ENCODE results near the gene ARPP21. TPM values are rescaled to one million over a fixed set of nuclear protein-coding genes. Genes with fewer than 3 reads are reported as not detected.

ARPP21 gene
- polyA plus RNA-seq, 3 donors: not detected

DNA sequence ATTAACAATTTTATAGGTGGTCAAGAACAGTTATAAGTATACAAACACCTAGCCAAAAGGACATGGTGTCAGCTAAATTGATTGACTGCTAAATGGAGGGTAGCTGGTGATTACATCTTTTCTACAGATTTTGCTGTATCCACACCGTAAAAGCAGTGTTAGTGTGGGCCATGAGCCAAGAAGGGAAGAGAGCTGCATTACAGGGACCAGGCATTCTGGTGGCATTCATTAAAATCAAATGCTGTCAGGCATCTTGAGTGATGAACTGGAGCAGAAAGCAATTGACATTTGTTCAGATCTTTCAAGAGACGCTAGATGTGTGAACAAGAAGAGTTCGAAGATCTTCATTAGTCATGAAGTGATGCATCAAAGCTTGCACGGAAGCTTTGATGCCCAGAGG, 177.9 kb downstream of the ARPP21 start:
- H3K9me3 ChIP-seq (replicated peaks in 1 of 2; ENCODE audit: control insufficient read depth in 1 of 2, insufficient read depth in 1 of 2, low read length in 2 of 2): no peaks in the 10 kb centered on the region
- WGBS (ENCODE audit: insufficient coverage): 90% methylated on average over 4 of the region's 4 CpGs
- Mint-ChIP-seq H3K27me3 (ENCODE audit: low read depth in 3 of 3) (no peaks in the 10 kb centered on the region), H3K27ac (no peak overlapping the region), H3K36me3 (no peaks in the 10 kb centered on the region), H3K4me3 (no peak overlapping the region), H3K4me1 (no peaks in the 10 kb centered on the region), H3K9me3 (peaks cover 0 to 11% (median 3%) of the 10 kb centered on the region in 7 donors)
- no peak overlapping the region for H3K4me3 ChIP-seq (replicated peaks in 1 of 3; ENCODE audit: low read depth in 2 of 3, low read length in 3 of 3)
- no peaks in the 10 kb centered on the region for H3K27me3 ChIP-seq (ENCODE audit: control insufficient read depth in 2 of 2, insufficient read depth in 2 of 2, low read length in 2 of 2)
- no peak overlapping the region for H3K4me2 ChIP-seq (replicated peaks; ENCODE audit: extremely low read depth, low read length, poor library complexity, severe bottlenecking)
- no peaks in the 10 kb centered on the region for H3K36me3 ChIP-seq (replicated peaks in 1 of 2; ENCODE audit: control insufficient read depth in 1 of 2, insufficient read depth in 2 of 2, low read length in 2 of 2)
- no peaks in the 10 kb centered on the region for H3K79me2 ChIP-seq (ENCODE audit: insufficient read depth, low read length)
- no peaks in the 10 kb centered on the region for H4K20me1 ChIP-seq (ENCODE audit: insufficient read depth, low read length)
- no peaks in the 10 kb centered on the region for H3K4me1 ChIP-seq (ENCODE audit: control insufficient read depth in 1 of 2, insufficient read depth in 2 of 2, low read length in 2 of 2)
- no peak overlapping the region for H3K9ac ChIP-seq (ENCODE audit: insufficient read depth, low read length, poor library complexity, severe bottlenecking)
- DNase-seq: no peak
- H2AFZ ChIP-seq (ENCODE audit: insufficient read depth, low read depth, low read length, poor library complexity, severe bottlenecking): no peak overlapping the region
- H3K27ac ChIP-seq (ENCODE audit: low read depth in 1 of 2, low read length in 2 of 2): no peak overlapping the region
- intact Hi-C loops (cut with micrococcal nuclease): no loop called here
- TF ChIP-seq, protein P1, sequence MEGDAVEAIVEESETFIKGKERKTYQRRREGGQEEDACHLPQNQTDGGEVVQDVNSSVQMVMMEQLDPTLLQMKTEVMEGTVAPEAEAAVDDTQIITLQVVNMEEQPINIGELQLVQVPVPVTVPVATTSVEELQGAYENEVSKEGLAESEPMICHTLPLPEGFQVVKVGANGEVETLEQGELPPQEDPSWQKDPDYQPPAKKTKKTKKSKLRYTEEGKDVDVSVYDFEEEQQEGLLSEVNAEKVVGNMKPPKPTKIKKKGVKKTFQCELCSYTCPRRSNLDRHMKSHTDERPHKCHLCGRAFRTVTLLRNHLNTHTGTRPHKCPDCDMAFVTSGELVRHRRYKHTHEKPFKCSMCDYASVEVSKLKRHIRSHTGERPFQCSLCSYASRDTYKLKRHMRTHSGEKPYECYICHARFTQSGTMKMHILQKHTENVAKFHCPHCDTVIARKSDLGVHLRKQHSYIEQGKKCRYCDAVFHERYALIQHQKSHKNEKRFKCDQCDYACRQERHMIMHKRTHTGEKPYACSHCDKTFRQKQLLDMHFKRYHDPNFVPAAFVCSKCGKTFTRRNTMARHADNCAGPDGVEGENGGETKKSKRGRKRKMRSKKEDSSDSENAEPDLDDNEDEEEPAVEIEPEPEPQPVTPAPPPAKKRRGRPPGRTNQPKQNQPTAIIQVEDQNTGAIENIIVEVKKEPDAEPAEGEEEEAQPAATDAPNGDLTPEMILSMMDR (IDR thresholded peaks at IDR 0.05): no peak

DNA sequence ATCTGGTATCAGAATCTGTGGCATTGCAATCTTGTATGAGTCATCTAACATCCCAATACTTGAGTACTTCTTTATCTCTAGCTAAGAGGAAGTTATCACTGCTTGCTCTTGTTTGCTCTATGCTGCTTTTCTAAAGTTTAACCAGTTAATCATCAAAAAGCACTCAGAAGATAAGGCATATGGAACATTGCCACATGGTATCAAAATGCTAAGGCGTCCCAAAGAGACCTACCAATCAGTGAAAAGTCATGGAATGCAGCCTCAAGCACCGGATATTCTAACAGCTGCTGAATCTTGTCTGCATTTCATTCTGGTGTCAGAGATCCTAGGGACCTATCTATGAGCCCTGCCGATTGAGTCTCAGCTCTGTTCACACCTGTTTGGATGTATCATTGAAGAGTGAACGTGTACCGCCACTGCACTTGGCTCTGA, 192.8 kb downstream of the ARPP21 start:
- Mint-ChIP-seq H3K27me3 (ENCODE audit: low read depth in 3 of 3) (peaks cover 0 to 2% (median 0%) of the 10 kb centered on the region in 3 donors), H3K27ac (no peak overlapping the region), H3K9me3 (peaks cover 0 to 3% (median 2%) of the 10 kb centered on the region in 7 donors), H3K4me1 (no peaks in the 10 kb centered on the region), H3K4me3 (no peak overlapping the region), H3K36me3 (no peaks in the 10 kb centered on the region)
- H3K36me3 ChIP-seq (replicated peaks in 1 of 2; ENCODE audit: control insufficient read depth in 1 of 2, insufficient read depth in 2 of 2, low read length in 2 of 2): no peaks in the 10 kb centered on the region
- no peak for DNase-seq
- no peak overlapping the region for H3K27ac ChIP-seq (ENCODE audit: low read depth in 1 of 2, low read length in 2 of 2)
- no peaks in the 10 kb centered on the region for H4K20me1 ChIP-seq (ENCODE audit: insufficient read depth, low read length)
- H3K9ac ChIP-seq (ENCODE audit: insufficient read depth, low read length, poor library complexity, severe bottlenecking): no peak overlapping the region
- intact Hi-C loops (cut with micrococcal nuclease): no loop called here
- no peaks in the 10 kb centered on the region for H3K27me3 ChIP-seq (ENCODE audit: control insufficient read depth in 2 of 2, insufficient read depth in 2 of 2, low read length in 2 of 2)
- TF ChIP-seq, protein P1 (IDR thresholded peaks at IDR 0.05): no peak
- no peak overlapping the region for H2AFZ ChIP-seq (ENCODE audit: insufficient read depth, low read depth, low read length, poor library complexity, severe bottlenecking)
- H3K4me3 ChIP-seq (replicated peaks in 1 of 3; ENCODE audit: low read depth in 2 of 3, low read length in 3 of 3): no peak overlapping the region
- no peak overlapping the region for H3K4me2 ChIP-seq (replicated peaks; ENCODE audit: extremely low read depth, low read length, poor library complexity, severe bottlenecking)
- H3K9me3 ChIP-seq (replicated peaks in 1 of 2; ENCODE audit: control insufficient read depth in 1 of 2, insufficient read depth in 1 of 2, low read length in 2 of 2): no peaks in the 10 kb centered on the region
- H3K4me1 ChIP-seq (ENCODE audit: control insufficient read depth in 1 of 2, insufficient read depth in 2 of 2, low read length in 2 of 2): no peaks in the 10 kb centered on the region
- no peaks in the 10 kb centered on the region for H3K79me2 ChIP-seq (ENCODE audit: insufficient read depth, low read length)
- WGBS (ENCODE audit: insufficient coverage): 84% methylated on average over 5 of the region's 5 CpGs

Small RNAs within 50 kb of the gene (small RNA-seq; reads per million reads assigned to genes)
- 4.3 reads per million, percentile 42 among the genes with 10 or more reads in this experiment for gene MIR128-2 (ENCODE audit: insufficient read length, low read depth)
